Measurements from ENCODE around the gene FANCM.

The FANCM gene

GRCh38 chr14:45094275-45094674 is 41.5 kb upstream of the FANCM start:
- TF ChIP-seq EZH2 (IDR thresholded peaks at IDR 0.05; ENCODE audit: borderline replicate concordance, low read depth, low read length, severe bottlenecking), result no peak
- Histone ChIP-seq H3K79me2 (ENCODE audit: insufficient read depth, low read length) (peaks cover 82% of the 10 kb centered on the region), H3K9ac (ENCODE audit: low read depth, low read length) (no peak overlapping the region), H3K4me3 (ENCODE audit: low read depth in 1 of 2, low read length in 2 of 2) (no peak overlapping the region), H3K36me3 (ENCODE audit: insufficient read depth, low read length) (peaks cover 50% of the 10 kb centered on the region), H3K9me3 (ENCODE audit: insufficient read depth, low read length, severe bottlenecking) (no peaks in the 10 kb centered on the region), H3K4me2 (ENCODE audit: insufficient read depth, low read length) (no peak overlapping the region), H3K4me1 (ENCODE audit: insufficient read depth, low read length) (no peaks in the 10 kb centered on the region; the same call in 1 of the 2 replicates), H3K27me3 (ENCODE audit: insufficient read depth, low read length, poor library complexity) (no peaks in the 10 kb centered on the region), H2AFZ (ENCODE audit: low read depth, low read length) (no peak overlapping the region), H4K20me1 (ENCODE audit: insufficient read depth, low read length) (peaks cover 43% of the 10 kb centered on the region), H3K27ac (ENCODE audit: low read length) (no peak overlapping the region)
- no peak for DNase-seq
- no peak for ATAC-seq (ENCODE audit: insufficient read depth, low read depth)

GRCh38 chr14:45095143-45095542 is 40.6 kb upstream of the FANCM start:
- H3K4me3 ChIP-seq (ENCODE audit: low read depth in 1 of 2, low read length in 2 of 2), result no peak overlapping the region
- no peaks in the 10 kb centered on the region for H3K9me3 ChIP-seq (ENCODE audit: insufficient read depth, low read length, severe bottlenecking)
- peaks cover 40% of the 10 kb centered on the region for H4K20me1 ChIP-seq (ENCODE audit: insufficient read depth, low read length)
- H3K9ac ChIP-seq (ENCODE audit: low read depth, low read length), result no peak overlapping the region
- TF ChIP-seq CTCF (IDR thresholded peaks at IDR 0.05; ENCODE audit: borderline replicate concordance, extremely low read depth, low read length, poor library complexity, severe bottlenecking) (no peak), EZH2 (IDR thresholded peaks at IDR 0.05; ENCODE audit: borderline replicate concordance, low read depth, low read length, severe bottlenecking) (no peak)
- peaks cover 79% of the 10 kb centered on the region for H3K79me2 ChIP-seq (ENCODE audit: insufficient read depth, low read length)
- no peak overlapping the region for H3K27ac ChIP-seq (ENCODE audit: low read length)
- no peak overlapping the region for H3K4me2 ChIP-seq (ENCODE audit: insufficient read depth, low read length)
- H3K36me3 ChIP-seq (ENCODE audit: insufficient read depth, low read length), result peaks cover 57% of the 10 kb centered on the region
- H3K27me3 ChIP-seq (ENCODE audit: insufficient read depth, low read length, poor library complexity), result no peaks in the 10 kb centered on the region
- no peak overlapping the region for H2AFZ ChIP-seq (ENCODE audit: low read depth, low read length)
- no peaks in the 10 kb centered on the region for H3K4me1 ChIP-seq (ENCODE audit: insufficient read depth, low read length)
- no peak for DNase-seq
- ATAC-seq (ENCODE audit: insufficient read depth, low read depth), result no peak

- H3K79me2 ChIP-seq (ENCODE audit: insufficient read depth, low read length), result peaks cover 73% of the 10 kb centered on the region
- peaks cover 65% of the 10 kb centered on the region for H3K36me3 ChIP-seq (ENCODE audit: insufficient read depth, low read length)
- no peak overlapping the region for H3K4me3 ChIP-seq (ENCODE audit: low read depth in 1 of 2, low read length in 2 of 2)
- H3K27me3 ChIP-seq (ENCODE audit: insufficient read depth, low read length, poor library complexity), result no peaks in the 10 kb centered on the region
- H3K4me1 ChIP-seq (ENCODE audit: insufficient read depth, low read length), result no peaks in the 10 kb centered on the region
- peaks cover 29% of the 10 kb centered on the region for H4K20me1 ChIP-seq (ENCODE audit: insufficient read depth, low read length)
- TF ChIP-seq CTCF (IDR thresholded peaks at IDR 0.05; ENCODE audit: borderline replicate concordance, extremely low read depth, low read length, poor library complexity, severe bottlenecking) (no peak), EZH2 (IDR thresholded peaks at IDR 0.05; ENCODE audit: borderline replicate concordance, low read depth, low read length, severe bottlenecking) (no peak)
- ATAC-seq (ENCODE audit: insufficient read depth, low read depth), result no peak
- no peak overlapping the region for H3K4me2 ChIP-seq (ENCODE audit: insufficient read depth, low read length)
- H3K27ac ChIP-seq (ENCODE audit: low read length), result no peak overlapping the region
- no peak overlapping the region for H2AFZ ChIP-seq (ENCODE audit: low read depth, low read length)
- no peak for DNase-seq
- no peak overlapping the region for H3K9ac ChIP-seq (ENCODE audit: low read depth, low read length)
- H3K9me3 ChIP-seq (ENCODE audit: insufficient read depth, low read length, severe bottlenecking), result no peaks in the 10 kb centered on the region
Measured at GRCh38 chr14:45096218-45096617, 39.5 kb upstream of the FANCM start.

GRCh38 chr14:45103806-45104205 is 31.9 kb upstream of the FANCM start:
- TF ChIP-seq EZH2 (IDR thresholded peaks at IDR 0.05; ENCODE audit: borderline replicate concordance, low read depth, low read length, severe bottlenecking), result no peak
- no peak for TF ChIP-seq CTCF (IDR thresholded peaks at IDR 0.05; ENCODE audit: borderline replicate concordance, extremely low read depth, low read length, poor library complexity, severe bottlenecking)
- Histone ChIP-seq H3K36me3 (ENCODE audit: insufficient read depth, low read length) (peaks cover 93% of the 10 kb centered on the region), H3K4me1 (ENCODE audit: insufficient read depth, low read length) (no peaks in the 10 kb centered on the region), H3K4me3 (ENCODE audit: low read depth in 1 of 2, low read length in 2 of 2) (no peak overlapping the region), H3K79me2 (ENCODE audit: insufficient read depth, low read length) (peaks cover 16% of the 10 kb centered on the region; the same call in 1 of the 2 replicates), H3K9ac (ENCODE audit: low read depth, low read length) (no peak overlapping the region), H2AFZ (ENCODE audit: low read depth, low read length) (no peak overlapping the region), H3K27ac (ENCODE audit: low read length) (no peak overlapping the region), H4K20me1 (ENCODE audit: insufficient read depth, low read length) (0 out of 2 replicates have a peak, but pooled peaks cover 4% of the 10 kb centered on the region), H3K4me2 (ENCODE audit: insufficient read depth, low read length) (no peak overlapping the region), H3K9me3 (ENCODE audit: insufficient read depth, low read length, severe bottlenecking) (no peaks in the 10 kb centered on the region), H3K27me3 (ENCODE audit: insufficient read depth, low read length, poor library complexity) (no peaks in the 10 kb centered on the region)
- ATAC-seq (ENCODE audit: insufficient read depth, low read depth) (no peak), DNase-seq (no peak)

Data from DND-41 (cell line).